Gastroesophageal sphincter (tissue), 4 donors: Measurements from ENCODE around the gene POU2F1. TPM values are rescaled to one million over a fixed set of nuclear protein-coding genes. Genes with fewer than 3 reads are reported as not detected.

ENCODE experiments used
- ATAC-seq: fragments of 150-250 bp; one replicate; pipeline ENCODE4 v1.9.1; 2016; ENCODE audit warnings: mild to moderate bottlenecking, moderate library complexity
- H3K27ac ChIP-seq, 4 donors: fragments of 200-600 bp; sonication (generic) in 3 of 4; 1 replicate in 3 of 4; 2 replicates in 1 of 4; pipeline ENCODE4 v1.5.1; 2016 to 2019
- H3K27me3 ChIP-seq: fragments of 200-600 bp; sonication (generic); one replicate; pipeline ENCODE4 v1.5.1; 2019
- H3K36me3 ChIP-seq, 2 donors: fragments of 200-600 bp; sonication (generic); one replicate each; pipeline ENCODE4 v1.5.1; 2019; ENCODE audit warnings: control low read depth in 1 of 2
- H3K4me1 ChIP-seq, 3 donors: fragments of 200-600 bp; sonication (generic); 1 replicate in 2 of 3; 2 replicates in 1 of 3; pipeline ENCODE4 v1.5.1; 2016 to 2019; ENCODE audit warnings: control low read depth in 2 of 3
- H3K4me3 ChIP-seq, 2 donors: fragments of 200-600 bp; sonication (generic); one replicate each; pipeline ENCODE4 v1.5.1; 2019; ENCODE audit warnings: mild to moderate bottlenecking in 1 of 2, moderate library complexity in 1 of 2
- H3K9me3 ChIP-seq, 3 donors: fragments of 200-600 bp; sonication (generic); one replicate each; pipeline ENCODE4 v1.5.1; 2017 to 2019; ENCODE audit warnings: control low read depth in 2 of 3
- EP300 ChIP-seq: sonication (generic); formaldehyde crosslinking; IDR thresholded peaks from one replicate; pipeline ENCODE4 v1.6.1; 2017; ENCODE audit warnings: antibody characterized with exemption, mild to moderate bottlenecking
- POLR2A ChIP-seq, 2 donors: fragments of 450-650 bp; IDR thresholded peaks; one replicate each; pipeline ENCODE4 v1.6.1; 2017; ENCODE audit warnings: antibody characterized with exemption in 2 of 2, mild to moderate bottlenecking in 2 of 2, moderate library complexity in 1 of 2
- POLR2AphosphoS5 ChIP-seq: sonication (generic); formaldehyde crosslinking; IDR thresholded peaks from one replicate; pipeline ENCODE4 v1.6.1; 2017; ENCODE audit warnings: antibody characterized with exemption
- WGBS, 2 donors: methylation state at CpG; one replicate each; pipeline ENCODE4 v1.1.5; 2018; ENCODE audit warnings: low coverage in 1 of 2; 5-methylcytosine and 5-hydroxymethylcytosine counted together
- total RNA-seq, 4 donors: library from RNA; depleted of rRNA; stranded (reverse); fragments of >200 nt; gene quantifications; one replicate each; pipeline ENCODE4 v1.1.0, GENCODE V29; 2016
- TF ChIP-seq, protein P1 (sequence below), 4 experiments: fragments of 200-600 bp in 2 of 4; fragments of 450-650 bp in 2 of 4; sonication (generic) in 1 of 4; IDR thresholded peaks; one replicate each; pipeline ENCODE4 v1.5.1; 2017 to 2019; ENCODE audit warnings: antibody characterized with exemption in 4 of 4, mild to moderate bottlenecking in 2 of 4, moderate library complexity in 2 of 4

Gene POU2F1
- total RNA-seq, 4 donors from 2014 or later = 8.0 to 15.7 (median 10.2) TPM

DNA sequence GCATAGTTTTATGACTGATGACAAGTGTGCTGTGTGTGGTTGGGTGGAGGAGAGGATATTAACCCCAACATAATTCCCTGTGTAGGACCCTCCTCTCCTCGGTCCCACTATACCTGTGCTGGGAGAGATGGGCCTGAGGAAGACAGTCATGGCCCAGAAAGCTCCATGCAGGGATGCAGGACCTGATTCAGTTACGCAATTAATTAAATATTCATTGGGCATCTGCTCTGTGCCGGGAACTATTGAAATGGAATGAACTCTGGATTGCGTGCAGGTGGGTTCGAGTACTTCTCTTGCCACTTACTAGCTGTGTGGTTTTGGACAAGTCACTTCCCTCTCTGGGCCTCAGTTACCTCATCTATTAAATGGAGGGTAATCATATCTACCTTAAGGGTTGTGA is 223.1 kb downstream of the POU2F1 start:
- H3K4me1 ChIP-seq = peaks cover 0 to 14% (median 7%) of the 10 kb centered on the region in 3 donors
- TF ChIP-seq EP300 (no peak), POLR2A (IDR thresholded peaks at IDR 0.05) (no peak), POLR2AphosphoS5 (no peak)
- TF ChIP-seq, protein P1, sequence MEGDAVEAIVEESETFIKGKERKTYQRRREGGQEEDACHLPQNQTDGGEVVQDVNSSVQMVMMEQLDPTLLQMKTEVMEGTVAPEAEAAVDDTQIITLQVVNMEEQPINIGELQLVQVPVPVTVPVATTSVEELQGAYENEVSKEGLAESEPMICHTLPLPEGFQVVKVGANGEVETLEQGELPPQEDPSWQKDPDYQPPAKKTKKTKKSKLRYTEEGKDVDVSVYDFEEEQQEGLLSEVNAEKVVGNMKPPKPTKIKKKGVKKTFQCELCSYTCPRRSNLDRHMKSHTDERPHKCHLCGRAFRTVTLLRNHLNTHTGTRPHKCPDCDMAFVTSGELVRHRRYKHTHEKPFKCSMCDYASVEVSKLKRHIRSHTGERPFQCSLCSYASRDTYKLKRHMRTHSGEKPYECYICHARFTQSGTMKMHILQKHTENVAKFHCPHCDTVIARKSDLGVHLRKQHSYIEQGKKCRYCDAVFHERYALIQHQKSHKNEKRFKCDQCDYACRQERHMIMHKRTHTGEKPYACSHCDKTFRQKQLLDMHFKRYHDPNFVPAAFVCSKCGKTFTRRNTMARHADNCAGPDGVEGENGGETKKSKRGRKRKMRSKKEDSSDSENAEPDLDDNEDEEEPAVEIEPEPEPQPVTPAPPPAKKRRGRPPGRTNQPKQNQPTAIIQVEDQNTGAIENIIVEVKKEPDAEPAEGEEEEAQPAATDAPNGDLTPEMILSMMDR (IDR thresholded peaks at IDR 0.05) = no peak
- no peaks in the 10 kb centered on the region for H3K36me3 ChIP-seq
- no peak for ATAC-seq
- H3K27ac ChIP-seq = no peak overlapping the region
- peaks cover 21% of the 10 kb centered on the region for H3K27me3 ChIP-seq
- H3K4me3 ChIP-seq = no peak overlapping the region
- H3K9me3 ChIP-seq = no peaks in the 10 kb centered on the region
- 82 to 88% methylated on average over 4 to 5 of the region's 5 CpGs for WGBS, 2 donors

DNA sequence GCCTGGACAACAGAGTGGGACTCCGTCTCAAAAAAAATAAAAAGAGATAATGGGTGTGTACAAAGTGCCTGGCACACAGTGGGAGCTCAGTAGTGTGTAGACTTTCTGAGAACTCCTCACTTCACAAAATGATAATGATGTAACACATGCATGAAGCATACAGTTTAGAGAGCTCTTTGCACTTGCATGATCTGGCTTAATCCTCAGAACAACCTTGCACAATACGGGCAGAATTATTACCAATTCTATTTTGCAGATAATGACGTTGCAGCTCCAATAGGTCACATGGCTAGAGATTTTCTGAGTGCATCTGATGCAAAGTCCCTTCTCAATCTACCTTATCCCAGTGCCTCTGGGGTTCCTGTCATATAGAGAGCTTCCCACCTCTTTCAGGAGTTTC is 226.3 kb downstream of the POU2F1 start:
- H3K36me3 ChIP-seq = no peaks in the 10 kb centered on the region
- H3K27me3 ChIP-seq = peaks cover 9% of the 10 kb centered on the region
- no peak overlapping the region for H3K4me3 ChIP-seq
- no peak overlapping the region for H3K27ac ChIP-seq
- WGBS, 2 donors = 55 to 80% methylated on average over 2 to 3 of the region's 3 CpGs
- peaks cover 0 to 3% (median 0%) of the 10 kb centered on the region in 3 donors for H3K4me1 ChIP-seq
- no peak for ATAC-seq
- no peaks in the 10 kb centered on the region for H3K9me3 ChIP-seq
- TF ChIP-seq, protein P1 (IDR thresholded peaks at IDR 0.05) = no peak
- TF ChIP-seq EP300 (no peak), POLR2A (IDR thresholded peaks at IDR 0.05) (no peak), POLR2AphosphoS5 (no peak)

DNA sequence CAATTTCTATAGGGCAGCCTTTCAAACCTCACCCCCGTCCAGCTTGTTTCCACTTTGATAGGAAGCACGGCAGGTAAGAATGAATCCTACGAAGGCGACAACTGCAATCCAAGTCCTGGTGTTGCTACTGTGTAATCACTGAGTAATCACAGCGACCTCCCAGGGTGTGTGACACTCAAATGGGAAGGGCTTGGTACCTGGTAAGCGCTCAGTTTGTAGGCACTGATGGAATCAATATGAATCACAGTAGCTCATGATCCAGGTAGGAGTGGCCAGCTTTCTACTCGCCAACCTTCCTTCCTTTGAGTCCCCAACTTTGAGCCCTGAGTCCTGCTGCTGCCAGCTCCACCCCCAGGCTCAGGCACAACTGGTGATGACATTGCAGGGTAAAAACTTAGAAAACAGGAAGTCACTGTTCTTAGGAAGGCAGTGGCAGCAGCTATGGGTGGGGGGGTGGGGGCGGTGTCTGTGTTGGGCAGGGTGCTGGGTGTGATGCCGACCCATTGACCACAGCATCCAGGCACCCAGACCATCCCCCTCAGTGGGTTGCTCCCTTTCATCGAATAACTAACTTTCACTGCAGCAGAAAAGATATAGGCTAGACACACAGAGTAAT is 226.9 kb downstream of the POU2F1 start:
- Histone ChIP-seq H3K27me3 (peaks cover 9% of the 10 kb centered on the region), H3K36me3 (no peaks in the 10 kb centered on the region), H3K4me1 (no peaks in the 10 kb centered on the region), H3K9me3 (no peaks in the 10 kb centered on the region), H3K4me3 (no peak overlapping the region), H3K27ac (no peak overlapping the region)
- TF ChIP-seq POLR2A (IDR thresholded peaks at IDR 0.05) (no peak), POLR2AphosphoS5 (no peak), EP300 (no peak)
- TF ChIP-seq, protein P1 (IDR thresholded peaks at IDR 0.05) = no peak
- 60 to 81% methylated on average over 6 to 7 of the region's 10 CpGs for WGBS, 2 donors
- ATAC-seq = no peak

DNA sequence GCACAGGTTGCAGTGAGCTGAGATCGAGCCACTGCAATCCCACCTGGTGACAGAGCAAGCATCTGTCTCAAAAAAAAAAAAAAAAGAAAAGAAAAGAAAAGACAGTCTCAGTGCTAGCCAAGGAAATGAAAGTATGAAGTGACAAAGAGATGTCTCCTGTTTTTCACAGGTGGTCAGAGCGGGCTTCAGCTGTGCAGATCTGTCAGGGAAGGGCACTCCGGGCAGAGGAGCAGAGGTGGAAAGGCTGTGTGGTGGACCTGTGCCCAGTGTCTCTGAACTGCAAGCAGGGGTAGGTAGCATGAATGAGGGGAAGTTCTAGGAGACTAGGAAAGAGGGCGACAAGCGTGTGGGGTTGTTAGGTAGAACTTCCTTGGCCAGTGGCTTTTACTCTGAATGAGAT is 230.2 kb downstream of the POU2F1 start:
- peaks cover 5% of the 10 kb centered on the region for H3K27me3 ChIP-seq
- no peak overlapping the region for H3K4me3 ChIP-seq
- TF ChIP-seq, protein P1 (IDR thresholded peaks at IDR 0.05) = no peak
- TF ChIP-seq EP300 (no peak), POLR2AphosphoS5 (no peak), POLR2A (IDR thresholded peaks at IDR 0.05) (no peak)
- no peaks in the 10 kb centered on the region for H3K36me3 ChIP-seq
- H3K27ac ChIP-seq = no peak overlapping the region
- H3K4me1 ChIP-seq = peaks cover 0 to 11% (median 0%) of the 10 kb centered on the region in 3 donors
- ATAC-seq = no peak
- no peaks in the 10 kb centered on the region for H3K9me3 ChIP-seq
- WGBS, 2 donors = 56 to 70% methylated on average over 3 to 5 of the region's 5 CpGs

GRCh38 chr1:167452483-167452882 is 231.8 kb downstream of the POU2F1 start:
- H3K36me3 ChIP-seq = no peaks in the 10 kb centered on the region
- no peak for ATAC-seq
- no peak overlapping the region for H3K27ac ChIP-seq
- 73 to 90% methylated on average over 2 to 8 of the region's 8 CpGs for WGBS, 2 donors
- H3K27me3 ChIP-seq = no peaks in the 10 kb centered on the region
- TF ChIP-seq, protein P1 (IDR thresholded peaks at IDR 0.05) = no peak
- TF ChIP-seq EP300 (no peak), POLR2AphosphoS5 (no peak), POLR2A (IDR thresholded peaks at IDR 0.05) (no peak)
- no peaks in the 10 kb centered on the region for H3K9me3 ChIP-seq
- peaks cover 0 to 18% (median 0%) of the 10 kb centered on the region in 3 donors for H3K4me1 ChIP-seq
- no peak overlapping the region for H3K4me3 ChIP-seq
